ENCODE data around the gene TPD52L2. TPM values are rescaled to one million over a fixed set of nuclear protein-coding genes. Genes with fewer than 3 reads are reported as not detected.
"Not testable (repeated sequence)": the region's sequence is repeated elsewhere in the genome, so short reads cannot be mapped to it uniquely, and the experiment has no call there.

The TPD52L2 gene
- total RNA-seq, 2 experiments from 2014 or later, result 15.1 to 15.3 TPM

GRCh38 chr20:63863798-63864544 lies 1.1 kb upstream of the TPD52L2 start:
- peaks cover 40% of the 10 kb centered on the region for H3K4me1 ChIP-seq (ENCODE audit: insufficient read depth, low read length)
- Mint-ChIP-seq H3K27me3 (no peaks in the 10 kb centered on the region), H3K36me3 (ENCODE audit: low read depth) (peaks cover 32% of the 10 kb centered on the region), H3K27ac (peak overlapping the region; percentile 85), H3K9me3 (no peaks in the 10 kb centered on the region), H3K4me3 (peak overlapping the region; percentile 97), H3K4me1 (ENCODE audit: low read depth) (peaks cover 32% of the 10 kb centered on the region)
- TF ChIP-seq, protein P1, sequence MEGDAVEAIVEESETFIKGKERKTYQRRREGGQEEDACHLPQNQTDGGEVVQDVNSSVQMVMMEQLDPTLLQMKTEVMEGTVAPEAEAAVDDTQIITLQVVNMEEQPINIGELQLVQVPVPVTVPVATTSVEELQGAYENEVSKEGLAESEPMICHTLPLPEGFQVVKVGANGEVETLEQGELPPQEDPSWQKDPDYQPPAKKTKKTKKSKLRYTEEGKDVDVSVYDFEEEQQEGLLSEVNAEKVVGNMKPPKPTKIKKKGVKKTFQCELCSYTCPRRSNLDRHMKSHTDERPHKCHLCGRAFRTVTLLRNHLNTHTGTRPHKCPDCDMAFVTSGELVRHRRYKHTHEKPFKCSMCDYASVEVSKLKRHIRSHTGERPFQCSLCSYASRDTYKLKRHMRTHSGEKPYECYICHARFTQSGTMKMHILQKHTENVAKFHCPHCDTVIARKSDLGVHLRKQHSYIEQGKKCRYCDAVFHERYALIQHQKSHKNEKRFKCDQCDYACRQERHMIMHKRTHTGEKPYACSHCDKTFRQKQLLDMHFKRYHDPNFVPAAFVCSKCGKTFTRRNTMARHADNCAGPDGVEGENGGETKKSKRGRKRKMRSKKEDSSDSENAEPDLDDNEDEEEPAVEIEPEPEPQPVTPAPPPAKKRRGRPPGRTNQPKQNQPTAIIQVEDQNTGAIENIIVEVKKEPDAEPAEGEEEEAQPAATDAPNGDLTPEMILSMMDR (IDR thresholded peaks at IDR 0.05), result peak; percentile 86
- CTCF ChIA-PET, result interaction anchor here (0.6 to 3.5 kb wide), 16 partner anchors 30 to 326 kb away, joined by 3 to 16 read pairs (median 4); partner anchors contain the start of genes ARFRP1, LIME1, PRPF6 and RTEL1
- H3K9me3 ChIP-seq (ENCODE audit: control insufficient read depth in 1 of 2, insufficient read depth in 1 of 2, low read length in 2 of 2), result peaks cover 0 to 7% of the 10 kb centered on the region in 2 experiments
- H3K4me3 ChIP-seq (ENCODE audit: low read length), result peak overlapping the region; percentile 98
- intact Hi-C loops (cut with DNase I, micrococcal nuclease), result loop anchor here (1.0 to 10.0 kb wide), 10 partner anchors 31 to 326 kb away; partner anchors contain the start of genes ARFRP1 (in 2 of the 2), RTEL1 (in 2 of the 2), DNAJC5 (in 1 of the 2) and STMN3 (in 1 of the 2)
- H3K36me3 ChIP-seq (ENCODE audit: insufficient read depth, low read length), result peaks cover 15% of the 10 kb centered on the region
- ATAC-seq (ENCODE audit: poor library complexity) (peak; percentile 65), DNase-seq (peak; percentile 61 to 94 (median 77))
- peak overlapping the region; percentile 78 to 89 for H3K27ac ChIP-seq (ENCODE audit: low read depth in 1 of 2, low read length in 2 of 2)
- no peaks in the 10 kb centered on the region for H3K27me3 ChIP-seq (ENCODE audit: control insufficient read depth in 1 of 2, insufficient read depth in 2 of 2, low read length in 2 of 2)
- POLR2A ChIA-PET, result interaction anchor here (0.7 to 3.0 kb wide), 21 partner anchors 9 to 343 kb away, joined by 3 to 25 read pairs (median 6); partner anchors contain the start of genes ARFRP1, DNAJC5, LIME1 and PPDPF

- H3K36me3 Mint-ChIP-seq (ENCODE audit: low read depth), result peaks cover 38% of the 10 kb centered on the region
- Histone ChIP-seq H3K36me3 (ENCODE audit: insufficient read depth, low read length) (peaks cover 21% of the 10 kb centered on the region), H3K4me1 (ENCODE audit: insufficient read depth, low read length) (peaks cover 37% of the 10 kb centered on the region), H3K9me3 (ENCODE audit: control insufficient read depth in 1 of 2, insufficient read depth in 1 of 2, low read length in 2 of 2) (peaks cover 0 to 7% of the 10 kb centered on the region in 2 experiments), H3K27ac (ENCODE audit: low read depth in 1 of 2, low read length in 2 of 2) (peak overlapping the region; percentile 78 to 89), H3K4me3 (ENCODE audit: low read length) (peak overlapping the region; percentile 98), H3K27me3 (ENCODE audit: control insufficient read depth in 1 of 2, insufficient read depth in 2 of 2, low read length in 2 of 2) (no peaks in the 10 kb centered on the region)
- TF ChIP-seq, protein P1 (IDR thresholded peaks at IDR 0.05), result peak; percentile 48
- intact Hi-C loops (cut with DNase I, micrococcal nuclease), result loop anchor here (1.0 to 10.0 kb wide), 10 partner anchors 30 to 326 kb away; partner anchors contain the start of genes ARFRP1 (in 2 of the 2), RTEL1 (in 2 of the 2), DNAJC5 (in 1 of the 2) and STMN3 (in 1 of the 2)
- DNase-seq, result no peak
- ATAC-seq (ENCODE audit: poor library complexity), result peak; percentile 4
- peak overlapping the region; percentile 85 for H3K27ac Mint-ChIP-seq
- ChIA-PET CTCF (interaction anchor here (0.7 to 3.5 kb wide), 13 partner anchors 30 to 327 kb away, joined by 3 to 16 read pairs (median 4); partner anchors contain the start of genes ARFRP1, LIME1, PRPF6 and RTEL1), POLR2A (interaction anchor here (0.8 to 3.0 kb wide), 27 partner anchors 9 to 344 kb away, joined by 3 to 25 read pairs (median 5); partner anchors contain the start of genes ARFRP1, DNAJC5, GMEB2 and LIME1)
- H3K4me3 Mint-ChIP-seq, result peak overlapping the region; percentile 97
- H3K27me3 Mint-ChIP-seq, result no peaks in the 10 kb centered on the region
- H3K4me1 Mint-ChIP-seq (ENCODE audit: low read depth), result peaks cover 31% of the 10 kb centered on the region
- H3K9me3 Mint-ChIP-seq, result no peaks in the 10 kb centered on the region
These were observed 509 bp upstream of the TPD52L2 start for GRCh38 chr20:63864545-63864977.

DNA sequence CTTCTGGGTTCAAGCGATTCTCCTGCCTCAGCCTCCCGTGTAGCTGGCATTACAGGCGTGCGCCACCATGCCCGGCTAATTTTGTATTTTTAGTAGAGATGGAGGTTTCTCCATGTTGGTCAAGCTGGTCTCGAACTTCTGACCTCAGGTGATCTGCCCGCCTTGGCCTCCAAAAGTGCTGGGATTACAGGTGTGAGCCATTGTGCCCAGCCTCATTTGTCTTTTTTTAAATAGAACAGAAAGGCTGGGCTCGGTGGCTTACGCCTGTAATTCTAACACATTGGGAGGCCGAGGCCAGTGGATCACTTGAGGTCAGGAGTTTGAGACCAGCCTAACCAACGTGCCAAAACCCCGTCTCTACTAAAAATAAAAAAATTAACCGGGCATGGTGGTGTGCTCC lies 2.0 kb downstream of the TPD52L2 start:
- peaks cover 35% of the 10 kb centered on the region for H3K4me1 ChIP-seq (ENCODE audit: insufficient read depth, low read length)
- H3K4me3 Mint-ChIP-seq, result peak overlapping the region; percentile 34
- intact Hi-C loops (cut with DNase I, micrococcal nuclease), result loop anchor here in 1 of 2 experiments (10.0 kb wide), 1 partner anchor 212 kb away; the partner anchor contains the start of genes RTEL1 and STMN3

More for the DNA sequence above, 2.0 kb downstream of the TPD52L2 start:
- DNase-seq; H3K27ac Mint-ChIP-seq; H3K27me3 ChIP-seq (ENCODE audit: control insufficient read depth in 1 of 2, insufficient read depth in 2 of 2, low read length in 2 of 2); H3K4me3 ChIP-seq (ENCODE audit: low read length); ATAC-seq (ENCODE audit: poor library complexity); H3K27ac ChIP-seq (ENCODE audit: low read depth in 1 of 2, low read length in 2 of 2); H3K27me3 Mint-ChIP-seq; H3K9me3 ChIP-seq (ENCODE audit: control insufficient read depth in 1 of 2, insufficient read depth in 1 of 2, low read length in 2 of 2); H3K9me3 Mint-ChIP-seq; POLR2A ChIA-PET: not testable (repeated sequence)
- H3K4me1 Mint-ChIP-seq (ENCODE audit: low read depth), result peaks cover 31% of the 10 kb centered on the region
- CTCF ChIA-PET, result interaction anchor here (1.1 kb wide), 1 partner anchor 29 kb away, joined by 3 read pairs; no protein-coding TSS in a partner anchor
- H3K36me3 ChIP-seq (ENCODE audit: insufficient read depth, low read length), result peaks cover 32% of the 10 kb centered on the region
- peaks cover 41% of the 10 kb centered on the region for H3K36me3 Mint-ChIP-seq (ENCODE audit: low read depth)
